HG03135 (cell line): Measurements from ENCODE around the gene RSPO1.

Experiments used
- ATAC-seq: cut with Tn5 transposase; IDR thresholded peaks from one replicate; pipeline ENCODE4 v1.9.1; 2021; ENCODE audit warnings: mild to moderate bottlenecking, moderate library complexity; ENCODE audit not compliant: unreplicated experiment

RSPO1 gene

GRCh38 chr1:37574834-37575480, 59.7 kb downstream of the RSPO1 start:
- ATAC-seq: no peak

- ATAC-seq: no peak
Measured at GRCh38 chr1:37570528-37571334, 64.0 kb downstream of the RSPO1 start.

GRCh38 chr1:37567023-37567422, 67.7 kb downstream of the RSPO1 start:
- no peak for ATAC-seq

GRCh38 chr1:37564892-37565291, 69.8 kb downstream of the RSPO1 start:
- ATAC-seq: no peak

- no peak for ATAC-seq
Measured at GRCh38 chr1:37562984-37563383, 71.7 kb downstream of the RSPO1 start.
